Renal pelvis (tissue), 12 donors: Measurements from ENCODE around the gene PTPRU. TPM values are rescaled to one million over a fixed set of nuclear protein-coding genes. Genes with fewer than 3 reads are reported as not detected.

ENCODE experiments used
- DNase-seq: peaks from one replicate; pipeline ENCODE4 v3.0.0-alpha.2; 2013
- long read RNA-seq, 16 experiments: transcript quantifications; one replicate each; lab custom pipeline, GENCODE V29; 2026
- polyA plus RNA-seq, 3 donors: library from polyadenylated mRNA; unstranded; fragments of 120-200 nt; gene quantifications; one replicate each; pipeline ENCODE4 v1.2.1, GENCODE V29; 2013; ENCODE audit not compliant: insufficient read length in 3 of 3

Gene PTPRU
- 10 to 100 TPM; 15.4 to 19.5 (median 15.7) TPM for polyA plus RNA-seq
- long read RNA-seq, donor 1, full-length matches to known transcripts, result 1 of 1 reads
- long read RNA-seq, donor 1, partial matches to known transcripts, result 0 of 1 reads
- long read RNA-seq, donor 1, other reads (novel, unspliced or antisense), result 0 of 1 reads
- long read RNA-seq, donor 2, full-length matches to known transcripts, result 2 of 2 reads
- long read RNA-seq, donor 2, partial matches to known transcripts, result 0 of 2 reads
- long read RNA-seq, donor 2, other reads (novel, unspliced or antisense), result 0 of 2 reads
- long read RNA-seq, donor 3, result 0 reads
- long read RNA-seq, donor 4, result 0 reads
- long read RNA-seq, donor 5, partial matches to known transcripts, result 0 of 1 reads
- long read RNA-seq, donor 5, other reads (novel, unspliced or antisense), result 0 of 1 reads
- long read RNA-seq, donor 6, result 0 reads
- long read RNA-seq, donor 7, result 0 reads
- long read RNA-seq, donor 8, result 0 reads
- long read RNA-seq, donor 9, result 0 reads
- long read RNA-seq, donor 10, result 0 reads
- long read RNA-seq, donor 11, result 0 reads
- long read RNA-seq, donor 12, result 0 reads
- long read RNA-seq, donor 13, result 0 reads
- long read RNA-seq, donor 14, result 0 reads
- long read RNA-seq, donor 15, result 0 reads
- long read RNA-seq, donor 16, partial matches to known transcripts, result 0 of 1 reads
- long read RNA-seq, donor 16, other reads (novel, unspliced or antisense), result 0 of 1 reads

- no peak for DNase-seq
These were observed at the start of gene PTPRU for GRCh38 chr1:29235955-29236711. Gene PTPRU, plus strand, starts transcription at chr1:29236522. Its CDS starts 123 bp downstream, at chr1:29236645.

GRCh38 chr1:29186707-29187106, 49.6 kb upstream of the PTPRU start:
- no peak for DNase-seq

GRCh38 chr1:29190718-29191117, 45.6 kb upstream of the PTPRU start:
- DNase-seq, result no peak

GRCh38 chr1:29193879-29194455, 42.4 kb upstream of the PTPRU start:
- no peak for DNase-seq

- no peak for DNase-seq
These were observed 40.4 kb upstream of the PTPRU start for GRCh38 chr1:29195881-29196291.

- no peak for DNase-seq
These were observed 39.3 kb upstream of the PTPRU start for GRCh38 chr1:29196863-29197589.

GRCh38 chr1:29197590-29197924, 38.8 kb upstream of the PTPRU start:
- DNase-seq, result no peak

GRCh38 chr1:29197993-29198392, 38.3 kb upstream of the PTPRU start:
- no peak for DNase-seq

GRCh38 chr1:29200906-29201594, 35.3 kb upstream of the PTPRU start:
- DNase-seq, result no peak

- no peak for DNase-seq
These were observed 34.7 kb upstream of the PTPRU start for GRCh38 chr1:29201595-29202051.

- DNase-seq, result no peak
These were observed 34.3 kb upstream of the PTPRU start for GRCh38 chr1:29202053-29202452.

- DNase-seq, result peak; percentile 92
These were observed 33.6 kb upstream of the PTPRU start for GRCh38 chr1:29202584-29203340.

- DNase-seq, result no peak
These were observed 27.9 kb upstream of the PTPRU start for GRCh38 chr1:29208442-29208841.

GRCh38 chr1:29209173-29209572, 27.1 kb upstream of the PTPRU start:
- no peak for DNase-seq

GRCh38 chr1:29210278-29211085, 25.8 kb upstream of the PTPRU start:
- DNase-seq, result no peak

- DNase-seq, result no peak
These were observed 25.0 kb upstream of the PTPRU start for GRCh38 chr1:29211086-29212030.

GRCh38 chr1:29213055-29213454, 23.3 kb upstream of the PTPRU start:
- no peak for DNase-seq

- DNase-seq, result no peak
These were observed 18.7 kb upstream of the PTPRU start for GRCh38 chr1:29217633-29218032.
